Tibial artery (tissue), 4 donors: ENCODE results near the gene LRSAM1.

Experiments used
- DNase-seq, 2 donors: peaks; one replicate each; pipeline ENCODE4 v3.0.0-alpha.2; 2019
- H3K27ac ChIP-seq, 2 donors: fragments of 200-600 bp; sonication (generic) in 1 of 2; 1 replicate in 1 of 2; 2 replicates in 1 of 2; pipeline ENCODE4 v1.5.1; 2018 to 2019; ENCODE audit warnings: mild to moderate bottlenecking in 1 of 2
- H3K27me3 ChIP-seq, 2 donors: fragments of 200-600 bp; sonication (generic) in 1 of 2; one replicate each; pipeline versions ENCODE4 v1.5.1 to v1.6.0; 2016 to 2019
- H3K36me3 ChIP-seq, 3 donors: fragments of 200-600 bp; sonication (generic) in 2 of 3; one replicate each; pipeline ENCODE4 v1.5.1; 2016 to 2019; ENCODE audit warnings: mild to moderate bottlenecking in 2 of 3
- H3K4me1 ChIP-seq, 4 donors: fragments of 200-600 bp; sonication (generic) in 2 of 4; 1 replicate in 3 of 4; 2 replicates in 1 of 4; pipeline ENCODE4 v1.5.1; 2016 to 2019
- H3K4me3 ChIP-seq, 2 donors: fragments of 200-600 bp; sonication (generic) in 1 of 2; 1 replicate in 1 of 2; 2 replicates in 1 of 2; pipeline ENCODE4 v1.5.1; 2018 to 2019; ENCODE audit warnings: mild to moderate bottlenecking in 2 of 2
- H3K9me3 ChIP-seq, 3 donors: fragments of 200-600 bp; sonication (generic) in 1 of 3; one replicate each; pipeline ENCODE4 v1.5.1; 2016 to 2019
- CTCF ChIP-seq, 2 experiments: fragments of 200-600 bp in 1 of 2; fragments of 450-650 bp in 1 of 2; IDR thresholded peaks; one replicate each; pipeline ENCODE4 v1.5.1; 2017 to 2019; ENCODE audit warnings: antibody characterized with exemption in 2 of 2, mild to moderate bottlenecking in 1 of 2, moderate library complexity in 1 of 2
- intact Hi-C: fragments of 100-400 bp; cut with DNase I; formaldehyde crosslinking; loops from one replicate; pipeline ENCODE4 v1.15.0; 2023; ENCODE audit warnings: low total_unique reads

LRSAM1 gene

GRCh38 chr9:127422133-127422782 lies 29.1 kb upstream of the LRSAM1 start:
- DNase-seq: no peak
- H3K4me1 ChIP-seq: peaks cover 0 to 45% (median 31%) of the 10 kb centered on the region in 4 donors
- no peak for TF ChIP-seq CTCF (IDR thresholded peaks at IDR 0.05)
- no peak overlapping the region for H3K4me3 ChIP-seq
- no peaks in the 10 kb centered on the region for H3K36me3 ChIP-seq
- intact Hi-C loops: no loop called here
- H3K9me3 ChIP-seq: no peaks in the 10 kb centered on the region
- no peaks in the 10 kb centered on the region for H3K27me3 ChIP-seq
- no peak overlapping the region for H3K27ac ChIP-seq

- Histone ChIP-seq H3K27ac (peak overlapping the region; percentile 81 to 87), H3K36me3 (no peaks in the 10 kb centered on the region), H3K4me3 (peak overlapping the region; percentile 63 to 88), H3K27me3 (no peaks in the 10 kb centered on the region), H3K9me3 (no peaks in the 10 kb centered on the region), H3K4me1 (peaks cover 0 to 40% (median 32%) of the 10 kb centered on the region in 4 donors)
- no peak for DNase-seq
- intact Hi-C loops: no loop called here
- TF ChIP-seq CTCF (IDR thresholded peaks at IDR 0.05): no peak
Measured at GRCh38 chr9:127422787-127423186, 28.5 kb upstream of the LRSAM1 start.

- Histone ChIP-seq H3K36me3 (peaks cover 0 to 5% (median 0%) of the 10 kb centered on the region in 3 donors), H3K4me3 (peak overlapping the region; percentile 63 to 88), H3K9me3 (no peaks in the 10 kb centered on the region), H3K4me1 (peaks cover 0 to 40% (median 29%) of the 10 kb centered on the region in 4 donors), H3K27ac (peak overlapping the region; percentile 81 to 87), H3K27me3 (no peaks in the 10 kb centered on the region)
- DNase-seq: no peak
- intact Hi-C loops: no loop called here
- no peak for TF ChIP-seq CTCF (IDR thresholded peaks at IDR 0.05)
Measured at GRCh38 chr9:127423476-127423933, 27.8 kb upstream of the LRSAM1 start.

- peak within 1 kb of the TSS; percentile 63 to 88 for H3K4me3 ChIP-seq
- intact Hi-C loops: no loop called here
- peaks cover 4 to 11% (median 5%) of the 10 kb centered on the region in 3 donors for H3K36me3 ChIP-seq
- H3K4me1 ChIP-seq: peaks cover 0 to 40% (median 29%) of the 10 kb centered on the region in 4 donors
- no peaks in the 10 kb centered on the region for H3K27me3 ChIP-seq
- H3K9me3 ChIP-seq: no peaks in the 10 kb centered on the region
- peak; percentile 92 to 96 for DNase-seq
- H3K27ac ChIP-seq: peak within 1 kb of the TSS; percentile 81 to 87
- no peak for TF ChIP-seq CTCF (IDR thresholded peaks at IDR 0.05)
Measured at GRCh38 chr9:127423934-127424675, 27.2 kb upstream of the LRSAM1 start, which contains the start of gene ZNF79. Gene ZNF79, plus strand, starts transcription at chr9:127424382. Its CDS starts 406 bp downstream, at chr9:127424788.

- peaks cover 0 to 40% (median 29%) of the 10 kb centered on the region in 4 donors for H3K4me1 ChIP-seq
- intact Hi-C loops: no loop called here
- TF ChIP-seq CTCF (IDR thresholded peaks at IDR 0.05): no peak
- DNase-seq: peak in 1 of 2 donors; percentile 39
- H3K27me3 ChIP-seq: no peaks in the 10 kb centered on the region
- peaks cover 8 to 17% (median 10%) of the 10 kb centered on the region in 3 donors for H3K36me3 ChIP-seq
- no peaks in the 10 kb centered on the region for H3K9me3 ChIP-seq
- peak overlapping the region; percentile 81 to 87 for H3K27ac ChIP-seq
- H3K4me3 ChIP-seq: peak overlapping the region; percentile 63 to 88
Measured at GRCh38 chr9:127424676-127424999, 26.7 kb upstream of the LRSAM1 start.
